Embryonic facial prominence (tissue), 1 donor: ENCODE results near the gene EFHD2.

Experiments used
- DNase-seq: peaks from one replicate; pipeline ENCODE4 v3.0.0-alpha.2; 2016; ENCODE audit errors: extremely low spot score

Gene EFHD2

GRCh38 chr1:15476927-15477326 is 67.2 kb downstream of the EFHD2 start:
- no peak for DNase-seq

- no peak for DNase-seq
These were observed 68.0 kb downstream of the EFHD2 start for GRCh38 chr1:15477646-15478212.
